ENCODE data around the gene ITGA5. TPM values are rescaled to one million over a fixed set of nuclear protein-coding genes. Genes with fewer than 3 reads are reported as not detected.
A peak's percentile ranks its signal among the peaks of the same experiment; 100 is the strongest.

Gene ITGA5
- total RNA-seq, 1 experiment from 2014 or later, result 49.7 TPM

DNA sequence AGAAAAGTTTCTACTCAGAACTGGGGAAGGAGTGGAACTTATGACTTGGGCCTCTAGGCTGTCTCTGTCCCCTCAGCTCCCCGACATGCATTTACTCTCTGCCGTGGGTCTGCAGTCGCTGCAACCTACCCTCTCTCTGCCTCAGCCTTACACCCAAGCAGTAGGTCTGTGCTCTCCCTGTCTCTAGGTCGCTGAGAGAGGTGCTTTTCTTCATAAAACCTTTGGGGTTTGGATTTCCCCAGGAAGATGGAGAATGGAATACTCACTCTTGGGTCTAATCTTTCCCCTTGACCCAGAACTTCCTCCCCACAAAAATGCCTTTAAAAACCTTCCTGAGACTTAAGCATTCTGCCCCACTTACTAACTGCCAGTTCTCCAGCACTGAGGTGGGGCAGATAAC is 67.7 kb downstream of the ITGA5 start:
- no peaks in the 10 kb centered on the region for H3K79me2 ChIP-seq (ENCODE audit: insufficient read depth, low read length)
- no peak overlapping the region for H3K27ac ChIP-seq (ENCODE audit: low read depth, low read length)
- RAD21 ChIA-PET (ENCODE audit: low non-redundant PET in 1 of 2, low total read pairs in 2 of 2, uncharacterized antibody in 2 of 2, unreplicated experiment in 2 of 2), result no interaction called here
- no peak overlapping the region for H3K4me3 ChIP-seq (replicated peaks in 1 of 2; ENCODE audit: low read depth in 1 of 2, low read length in 2 of 2)
- H4K20me1 ChIP-seq (ENCODE audit: insufficient read depth), result no peaks in the 10 kb centered on the region
- ATAC-seq, result no peak
- BruUV-seq (replicated peaks), result TSS peak; percentile 55
- POLR2A ChIA-PET, result no interaction called here
- CTCF ChIA-PET, result interaction anchor here (1.2 to 3.0 kb wide), 2 partner anchors 15 to 26 kb away, joined by 3 to 7 read pairs; partner anchors contain the start of gene COPZ1
- H2AFZ ChIP-seq (ENCODE audit: low read depth, low read length, poor library complexity, severe bottlenecking), result no peak overlapping the region
- no peaks in the 10 kb centered on the region for H3K9me3 ChIP-seq (ENCODE audit: control insufficient read depth in 1 of 2, insufficient read depth in 1 of 2, low read depth in 1 of 2, low read length in 2 of 2)
- intact Hi-C loops (cut with micrococcal nuclease), result no loop called here
- H3K4me2 ChIP-seq (ENCODE audit: low read length), result no peak overlapping the region
- no peak for DNase-seq (ENCODE audit: low read depth, low spot score)
- no peak for TF ChIP-seq ZNF274 (IDR thresholded peaks at IDR 0.05; ENCODE audit: low read depth, low read length)
- no peak for TF ChIP-seq EZH2phosphoT487 (IDR thresholded peaks at IDR 0.05; ENCODE audit: borderline replicate concordance)
- TF ChIP-seq POLR2A (IDR thresholded peaks at IDR 0.05; ENCODE audit: borderline replicate concordance, extremely low read depth, insufficient read depth, insufficient read length), result no peak
- TF ChIP-seq JUND (IDR thresholded peaks at IDR 0.05), result no peak
- peaks cover 0 to 2% of the 10 kb centered on the region in 2 experiments; a peak in 1 of 4 replicates for H3K4me1 ChIP-seq (ENCODE audit: control insufficient read depth in 1 of 2, insufficient read depth in 2 of 2, low read length in 2 of 2)
- H3K27me3 ChIP-seq (ENCODE audit: insufficient read depth, low read length), result no peaks in the 10 kb centered on the region
- H3K9me2 ChIP-seq (ENCODE audit: insufficient read depth), result no peaks in the 10 kb centered on the region
- peaks cover 38% of the 10 kb centered on the region in 2 experiments for H3K36me3 ChIP-seq (ENCODE audit: control insufficient read depth in 1 of 2, insufficient read depth in 2 of 2, low read length in 2 of 2)
- no peak overlapping the region for H3K9ac ChIP-seq (ENCODE audit: low read length)

DNA sequence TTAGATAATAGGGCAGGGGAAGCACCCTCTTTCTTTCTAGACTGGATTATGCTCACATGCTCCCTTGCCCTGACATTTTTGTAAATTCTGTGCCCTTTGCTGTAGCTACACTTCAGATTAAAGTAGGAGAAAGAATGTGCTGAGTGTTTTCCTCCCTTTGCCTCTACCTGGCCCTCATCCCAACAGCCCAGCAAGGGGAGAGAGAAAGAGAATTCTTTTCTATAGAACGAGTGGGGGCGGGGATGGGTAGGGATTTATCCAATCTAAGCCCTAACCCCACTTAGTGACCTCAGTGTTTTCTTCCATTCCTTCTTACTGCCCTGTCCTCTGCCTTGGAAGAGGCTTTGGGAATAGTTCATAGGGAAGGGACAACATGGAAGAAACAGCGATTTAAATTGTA is 68.3 kb downstream of the ITGA5 start:
- ATAC-seq, result no peak
- Histone ChIP-seq H3K9me2 (ENCODE audit: insufficient read depth) (no peaks in the 10 kb centered on the region), H3K4me1 (ENCODE audit: control insufficient read depth in 1 of 2, insufficient read depth in 2 of 2, low read length in 2 of 2) (peaks cover 0 to 2% of the 10 kb centered on the region in 2 experiments; a peak in 1 of 4 replicates), H3K4me3 (replicated peaks in 1 of 2; ENCODE audit: low read depth in 1 of 2, low read length in 2 of 2) (no peak overlapping the region), H3K4me2 (ENCODE audit: low read length) (no peak overlapping the region), H3K27ac (ENCODE audit: low read depth, low read length) (no peak overlapping the region), H3K27me3 (ENCODE audit: insufficient read depth, low read length) (no peaks in the 10 kb centered on the region), H3K36me3 (ENCODE audit: control insufficient read depth in 1 of 2, insufficient read depth in 2 of 2, low read length in 2 of 2) (peaks cover 38% of the 10 kb centered on the region in 2 experiments), H3K9me3 (ENCODE audit: control insufficient read depth in 1 of 2, insufficient read depth in 1 of 2, low read depth in 1 of 2, low read length in 2 of 2) (no peaks in the 10 kb centered on the region), H3K9ac (ENCODE audit: low read length) (no peak overlapping the region), H4K20me1 (ENCODE audit: insufficient read depth) (no peaks in the 10 kb centered on the region), H3K79me2 (ENCODE audit: insufficient read depth, low read length) (no peaks in the 10 kb centered on the region), H2AFZ (ENCODE audit: low read depth, low read length, poor library complexity, severe bottlenecking) (no peak overlapping the region)
- POLR2A ChIA-PET, result interaction anchor here (1.0 kb wide), 1 partner anchor 73 kb away, joined by 3 read pairs; no protein-coding TSS in a partner anchor
- DNase-seq (ENCODE audit: low read depth, low spot score), result no peak
- RAD21 ChIA-PET (ENCODE audit: low non-redundant PET in 1 of 2, low total read pairs in 2 of 2, uncharacterized antibody in 2 of 2, unreplicated experiment in 2 of 2), result no interaction called here
- intact Hi-C loops (cut with micrococcal nuclease), result no loop called here
- CTCF ChIA-PET, result interaction anchor here (1.2 to 3.0 kb wide), 2 partner anchors 15 to 26 kb away, joined by 3 to 7 read pairs; partner anchors contain the start of gene COPZ1
- BruUV-seq (replicated peaks), result no TSS peak
- no peak for TF ChIP-seq CEBPB (IDR thresholded peaks at IDR 0.05; ENCODE audit: low read depth)
- TF ChIP-seq, protein P1, sequence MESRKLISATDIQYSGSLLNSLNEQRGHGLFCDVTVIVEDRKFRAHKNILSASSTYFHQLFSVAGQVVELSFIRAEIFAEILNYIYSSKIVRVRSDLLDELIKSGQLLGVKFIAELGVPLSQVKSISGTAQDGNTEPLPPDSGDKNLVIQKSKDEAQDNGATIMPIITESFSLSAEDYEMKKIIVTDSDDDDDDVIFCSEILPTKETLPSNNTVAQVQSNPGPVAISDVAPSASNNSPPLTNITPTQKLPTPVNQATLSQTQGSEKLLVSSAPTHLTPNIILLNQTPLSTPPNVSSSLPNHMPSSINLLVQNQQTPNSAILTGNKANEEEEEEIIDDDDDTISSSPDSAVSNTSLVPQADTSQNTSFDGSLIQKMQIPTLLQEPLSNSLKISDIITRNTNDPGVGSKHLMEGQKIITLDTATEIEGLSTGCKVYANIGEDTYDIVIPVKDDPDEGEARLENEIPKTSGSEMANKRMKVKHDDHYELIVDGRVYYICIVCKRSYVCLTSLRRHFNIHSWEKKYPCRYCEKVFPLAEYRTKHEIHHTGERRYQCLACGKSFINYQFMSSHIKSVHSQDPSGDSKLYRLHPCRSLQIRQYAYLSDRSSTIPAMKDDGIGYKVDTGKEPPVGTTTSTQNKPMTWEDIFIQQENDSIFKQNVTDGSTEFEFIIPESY (IDR thresholded peaks at IDR 0.05; ENCODE audit: extremely low read depth, insufficient replicate concordance, low read length), result no peak
- no peak for TF ChIP-seq YY1 (IDR thresholded peaks at IDR 0.05; ENCODE audit: extremely low read depth, insufficient replicate concordance, low read depth, low read length)
- TF ChIP-seq POLR2AphosphoS5 (IDR thresholded peaks at IDR 0.05; ENCODE audit: low read depth, low read length), result no peak
- TF ChIP-seq, protein P2, sequence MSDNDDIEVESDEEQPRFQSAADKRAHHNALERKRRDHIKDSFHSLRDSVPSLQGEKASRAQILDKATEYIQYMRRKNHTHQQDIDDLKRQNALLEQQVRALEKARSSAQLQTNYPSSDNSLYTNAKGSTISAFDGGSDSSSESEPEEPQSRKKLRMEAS (IDR thresholded peaks at IDR 0.05), result no peak
- TF ChIP-seq, protein P3, sequence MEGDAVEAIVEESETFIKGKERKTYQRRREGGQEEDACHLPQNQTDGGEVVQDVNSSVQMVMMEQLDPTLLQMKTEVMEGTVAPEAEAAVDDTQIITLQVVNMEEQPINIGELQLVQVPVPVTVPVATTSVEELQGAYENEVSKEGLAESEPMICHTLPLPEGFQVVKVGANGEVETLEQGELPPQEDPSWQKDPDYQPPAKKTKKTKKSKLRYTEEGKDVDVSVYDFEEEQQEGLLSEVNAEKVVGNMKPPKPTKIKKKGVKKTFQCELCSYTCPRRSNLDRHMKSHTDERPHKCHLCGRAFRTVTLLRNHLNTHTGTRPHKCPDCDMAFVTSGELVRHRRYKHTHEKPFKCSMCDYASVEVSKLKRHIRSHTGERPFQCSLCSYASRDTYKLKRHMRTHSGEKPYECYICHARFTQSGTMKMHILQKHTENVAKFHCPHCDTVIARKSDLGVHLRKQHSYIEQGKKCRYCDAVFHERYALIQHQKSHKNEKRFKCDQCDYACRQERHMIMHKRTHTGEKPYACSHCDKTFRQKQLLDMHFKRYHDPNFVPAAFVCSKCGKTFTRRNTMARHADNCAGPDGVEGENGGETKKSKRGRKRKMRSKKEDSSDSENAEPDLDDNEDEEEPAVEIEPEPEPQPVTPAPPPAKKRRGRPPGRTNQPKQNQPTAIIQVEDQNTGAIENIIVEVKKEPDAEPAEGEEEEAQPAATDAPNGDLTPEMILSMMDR (IDR thresholded peaks at IDR 0.05 in 2 of 3, conservative IDR thresholded peaks at IDR 0.05 in 1 of 3; ENCODE audit: borderline replicate concordance in 1 of 3, insufficient read depth in 1 of 3, low read depth in 2 of 3, low read length in 2 of 3), result no peak
- TF ChIP-seq POLR2A (IDR thresholded peaks at IDR 0.05; ENCODE audit: borderline replicate concordance, extremely low read depth, insufficient read depth, insufficient read length), result no peak
- no peak for TF ChIP-seq ZNF274 (IDR thresholded peaks at IDR 0.05; ENCODE audit: low read depth, low read length)
- TF ChIP-seq EZH2 (IDR thresholded peaks at IDR 0.05), result no peak
- TF ChIP-seq FOSL1 (IDR thresholded peaks at IDR 0.05; ENCODE audit: low read depth), result no peak
- no peak for TF ChIP-seq JUND (IDR thresholded peaks at IDR 0.05)
- no peak for TF ChIP-seq EZH2phosphoT487 (IDR thresholded peaks at IDR 0.05; ENCODE audit: borderline replicate concordance)
